ENCODE measurements around the gene USP5. TPM values are rescaled to one million over a fixed set of nuclear protein-coding genes. Genes with fewer than 3 reads are reported as not detected.

The USP5 gene
- total RNA-seq, 4 donors from 2014 or later: 50.6 to 60.0 (median 54.0) TPM

- Histone ChIP-seq H3K27me3 (peaks cover 0 to 14% (median 0%) of the 10 kb centered on the region in 4 donors), H3K36me3 (no peaks in the 10 kb centered on the region), H3K4me3 (no peak overlapping the region), H3K9me3 (no peaks in the 10 kb centered on the region), H3K4me1 (no peaks in the 10 kb centered on the region), H3K27ac (no peak overlapping the region)
- WGBS, 2 donors: 42 to 43% methylated on average over 4 of the region's 4 CpGs
- intact Hi-C loops (cut with DNase I): no loop called here
- no peak for DNase-seq
- TF ChIP-seq, protein P1, sequence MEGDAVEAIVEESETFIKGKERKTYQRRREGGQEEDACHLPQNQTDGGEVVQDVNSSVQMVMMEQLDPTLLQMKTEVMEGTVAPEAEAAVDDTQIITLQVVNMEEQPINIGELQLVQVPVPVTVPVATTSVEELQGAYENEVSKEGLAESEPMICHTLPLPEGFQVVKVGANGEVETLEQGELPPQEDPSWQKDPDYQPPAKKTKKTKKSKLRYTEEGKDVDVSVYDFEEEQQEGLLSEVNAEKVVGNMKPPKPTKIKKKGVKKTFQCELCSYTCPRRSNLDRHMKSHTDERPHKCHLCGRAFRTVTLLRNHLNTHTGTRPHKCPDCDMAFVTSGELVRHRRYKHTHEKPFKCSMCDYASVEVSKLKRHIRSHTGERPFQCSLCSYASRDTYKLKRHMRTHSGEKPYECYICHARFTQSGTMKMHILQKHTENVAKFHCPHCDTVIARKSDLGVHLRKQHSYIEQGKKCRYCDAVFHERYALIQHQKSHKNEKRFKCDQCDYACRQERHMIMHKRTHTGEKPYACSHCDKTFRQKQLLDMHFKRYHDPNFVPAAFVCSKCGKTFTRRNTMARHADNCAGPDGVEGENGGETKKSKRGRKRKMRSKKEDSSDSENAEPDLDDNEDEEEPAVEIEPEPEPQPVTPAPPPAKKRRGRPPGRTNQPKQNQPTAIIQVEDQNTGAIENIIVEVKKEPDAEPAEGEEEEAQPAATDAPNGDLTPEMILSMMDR (IDR thresholded peaks at IDR 0.05): no peak
- TF ChIP-seq POLR2A (IDR thresholded peaks at IDR 0.05): no peak
Measured at GRCh38 chr12:6813363-6813762, 38.6 kb upstream of the USP5 start.

DNA sequence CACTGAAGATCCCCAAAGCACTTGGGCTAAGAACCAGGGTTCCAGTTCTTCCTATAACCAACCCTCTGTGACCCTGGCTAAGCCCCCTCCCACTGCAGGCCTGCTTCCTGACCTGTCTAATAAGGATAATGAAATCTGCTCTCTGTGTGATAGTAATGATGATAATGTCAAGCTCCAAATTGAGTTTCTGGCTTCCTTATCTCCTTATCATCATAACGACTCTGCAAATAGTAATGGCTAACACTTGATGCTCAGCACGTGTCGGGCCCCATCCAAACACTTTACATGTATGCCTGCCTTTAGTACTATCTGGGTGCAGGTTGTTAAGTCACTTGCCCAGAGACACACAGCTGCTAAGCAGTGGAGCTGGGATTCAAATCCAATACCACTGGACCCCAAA, 35.4 kb upstream of the USP5 start:
- Histone ChIP-seq H3K27ac (no peak overlapping the region), H3K4me1 (peaks cover 0 to 9% (median 3%) of the 10 kb centered on the region in 3 donors), H3K36me3 (no peaks in the 10 kb centered on the region), H3K27me3 (peaks cover 0 to 31% (median 0%) of the 10 kb centered on the region in 4 donors), H3K9me3 (no peaks in the 10 kb centered on the region), H3K4me3 (no peak overlapping the region)
- no peak for TF ChIP-seq POLR2A (IDR thresholded peaks at IDR 0.05)
- TF ChIP-seq, protein P1 (IDR thresholded peaks at IDR 0.05): no peak
- intact Hi-C loops (cut with DNase I): no loop called here
- 46 to 71% methylated on average over 3 of the region's 3 CpGs for WGBS, 2 donors
- no peak for DNase-seq

DNA sequence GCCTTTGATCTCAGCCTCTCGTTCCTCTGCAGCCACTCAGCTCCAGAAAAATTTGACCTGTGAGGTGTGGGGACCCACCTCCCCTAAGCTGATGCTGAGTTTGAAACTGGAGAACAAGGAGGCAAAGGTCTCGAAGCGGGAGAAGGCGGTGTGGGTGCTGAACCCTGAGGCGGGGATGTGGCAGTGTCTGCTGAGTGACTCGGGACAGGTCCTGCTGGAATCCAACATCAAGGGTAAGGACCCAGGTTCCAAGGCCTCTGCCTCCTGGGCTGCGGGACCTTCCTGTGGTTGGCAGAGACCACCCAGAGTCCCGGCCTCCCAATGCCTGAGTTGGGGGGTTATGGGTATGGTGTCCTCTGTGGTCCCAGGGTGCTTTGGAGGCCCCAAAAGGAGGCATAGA, 34.9 kb upstream of the USP5 start:
- Histone ChIP-seq H3K4me3 (no peak overlapping the region), H3K36me3 (no peaks in the 10 kb centered on the region), H3K27ac (no peak overlapping the region), H3K9me3 (no peaks in the 10 kb centered on the region), H3K4me1 (peaks cover 4 to 14% (median 7%) of the 10 kb centered on the region in 3 donors), H3K27me3 (peaks cover 0 to 36% (median 0%) of the 10 kb centered on the region in 4 donors)
- no peak for TF ChIP-seq POLR2A (IDR thresholded peaks at IDR 0.05)
- TF ChIP-seq, protein P1 (IDR thresholded peaks at IDR 0.05): no peak
- intact Hi-C loops (cut with DNase I): no loop called here
- DNase-seq: no peak
- 83 to 89% methylated on average over 3 to 7 of the region's 8 CpGs for WGBS, 2 donors

GRCh38 chr12:6817662-6818157, 34.2 kb upstream of the USP5 start:
- Histone ChIP-seq H3K4me1 (peaks cover 7 to 20% (median 7%) of the 10 kb centered on the region in 3 donors), H3K4me3 (no peak overlapping the region), H3K27ac (no peak overlapping the region), H3K27me3 (peaks cover 0 to 42% (median 0%) of the 10 kb centered on the region in 4 donors), H3K9me3 (no peaks in the 10 kb centered on the region), H3K36me3 (no peaks in the 10 kb centered on the region)
- 81 to 91% methylated on average over 20 of the region's 20 CpGs for WGBS, 2 donors
- no peak for DNase-seq
- TF ChIP-seq, protein P1 (IDR thresholded peaks at IDR 0.05): no peak
- no peak for TF ChIP-seq POLR2A (IDR thresholded peaks at IDR 0.05)
- intact Hi-C loops (cut with DNase I): no loop called here

DNA sequence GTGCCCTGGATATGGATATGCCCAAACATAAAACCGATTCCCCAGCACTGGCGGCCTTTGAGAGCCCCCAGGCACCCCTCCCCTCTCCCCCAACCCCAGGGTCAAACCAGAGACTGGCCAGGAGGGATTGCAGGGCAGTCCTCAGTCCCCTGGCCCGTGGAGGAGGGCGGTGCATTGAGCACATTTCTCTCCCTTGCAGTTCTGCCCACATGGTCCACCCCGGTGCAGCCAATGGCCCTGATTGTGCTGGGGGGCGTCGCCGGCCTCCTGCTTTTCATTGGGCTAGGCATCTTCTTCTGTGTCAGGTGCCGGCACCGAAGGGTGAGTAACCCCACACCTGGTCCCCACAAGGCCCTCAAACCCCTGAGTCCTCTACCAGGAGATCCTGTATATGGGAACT, 33.7 kb upstream of the USP5 start:
- TF ChIP-seq POLR2A (IDR thresholded peaks at IDR 0.05): no peak
- TF ChIP-seq, protein P1 (IDR thresholded peaks at IDR 0.05): no peak

More for the DNA sequence above, 33.7 kb upstream of the USP5 start:
- H3K9me3 ChIP-seq: no peaks in the 10 kb centered on the region
- 75 to 88% methylated on average over 6 to 7 of the region's 10 CpGs for WGBS, 2 donors
- H3K4me1 ChIP-seq: peaks cover 7 to 21% (median 7%) of the 10 kb centered on the region in 3 donors
- H3K36me3 ChIP-seq: no peaks in the 10 kb centered on the region
- intact Hi-C loops (cut with DNase I): no loop called here
- no peak for DNase-seq
- no peak overlapping the region for H3K27ac ChIP-seq
- H3K27me3 ChIP-seq: peaks cover 0 to 47% (median under 1%) of the 10 kb centered on the region in 4 donors
- H3K4me3 ChIP-seq: no peak overlapping the region

All from esophagus squamous epithelium (tissue), 5 donors.